HG02973 (cell line): ENCODE results near the gene CXCR5.

Experiments used
- ATAC-seq: cut with Tn5 transposase; IDR thresholded peaks from one replicate; pipeline ENCODE4 v1.9.1; 2021; ENCODE audit warnings: moderate library complexity; ENCODE audit not compliant: unreplicated experiment

The CXCR5 gene

GRCh38 chr11:118924591-118925585, 41.2 kb downstream of the CXCR5 start:
- ATAC-seq: no peak

GRCh38 chr11:118927554-118928100, 43.9 kb downstream of the CXCR5 start:
- ATAC-seq: no peak

- peak; percentile 37 for ATAC-seq
These were observed 44.6 kb downstream of the CXCR5 start for GRCh38 chr11:118928101-118928869.

- no peak for ATAC-seq
These were observed 45.3 kb downstream of the CXCR5 start for GRCh38 chr11:118928870-118929500.

- ATAC-seq: no peak
These were observed 45.9 kb downstream of the CXCR5 start for GRCh38 chr11:118929501-118930093.

GRCh38 chr11:118930094-118930712, 46.5 kb downstream of the CXCR5 start:
- ATAC-seq: no peak

- no peak for ATAC-seq
These were observed 47.9 kb downstream of the CXCR5 start for GRCh38 chr11:118931571-118931970.

- no peak for ATAC-seq
These were observed 49.8 kb downstream of the CXCR5 start for GRCh38 chr11:118933486-118933885.

- ATAC-seq: no peak
These were observed 51.7 kb downstream of the CXCR5 start for GRCh38 chr11:118935376-118935775.

GRCh38 chr11:118938491-118939403, 55.1 kb downstream of the CXCR5 start:
- ATAC-seq: no peak

- no peak for ATAC-seq
These were observed 55.8 kb downstream of the CXCR5 start for GRCh38 chr11:118939404-118939915.

GRCh38 chr11:118939953-118940598, 56.4 kb downstream of the CXCR5 start:
- no peak for ATAC-seq

GRCh38 chr11:118947091-118947490, 63.4 kb downstream of the CXCR5 start:
- no peak for ATAC-seq
